ENCODE measurements around the gene NAB2. TPM values are rescaled to one million over a fixed set of nuclear protein-coding genes. Genes with fewer than 3 reads are reported as not detected.
A peak's percentile ranks its signal among the peaks of the same experiment; 100 is the strongest.

Gene NAB2
- total and polyA plus RNA-seq, 12 donors: 9.5 to 20.2 (median 13.1) TPM

- H3K4me1 ChIP-seq: no peaks in the 10 kb centered on the region
- no peak overlapping the region for H3K27ac ChIP-seq
- WGBS, 2 donors: 92% methylated on average over 6 of the region's 6 CpGs
- no peak for TF ChIP-seq CTCF (IDR thresholded peaks at IDR 0.05)
- intact Hi-C loops (cut with DNase I): loop anchor here in 5 of 10 donors (5.0 to 10.0 kb wide), 3 partner anchors 45 to 300 kb away; partner anchors contain the start of gene HSD17B6 (in 1 of the 5)
- ATAC-seq (no peak), DNase-seq (no peak)
- H3K4me3 ChIP-seq: no peak overlapping the region
- H3K27me3 ChIP-seq: no peaks in the 10 kb centered on the region
- peaks cover 0 to 55% (median 0%) of the 10 kb centered on the region in 9 donors for H3K36me3 ChIP-seq
- no peaks in the 10 kb centered on the region for H3K9me3 ChIP-seq
Observed at GRCh38 chr12:57057067-57057751, 31.7 kb upstream of the NAB2 start.

GRCh38 chr12:57058454-57058853 lies 30.5 kb upstream of the NAB2 start:
- DNase-seq (no peak), ATAC-seq (no peak)
- H3K4me1 ChIP-seq: peaks cover 0 to 6% (median 0%) of the 10 kb centered on the region in 9 donors
- H3K9me3 ChIP-seq: no peaks in the 10 kb centered on the region
- H3K27me3 ChIP-seq: no peaks in the 10 kb centered on the region
- H3K27ac ChIP-seq: no peak overlapping the region
- no peak for TF ChIP-seq CTCF (IDR thresholded peaks at IDR 0.05)
- 93 to 94% methylated on average over 1 of the region's 1 CpG for WGBS, 2 donors
- intact Hi-C loops (cut with DNase I): loop anchor here in 5 of 10 donors (5.0 to 10.0 kb wide), 3 partner anchors 46 to 301 kb away; partner anchors contain the start of gene HSD17B6 (in 1 of the 5)
- H3K36me3 ChIP-seq: peaks cover 0 to 68% (median 0%) of the 10 kb centered on the region in 9 donors
- no peak overlapping the region for H3K4me3 ChIP-seq

- no peaks in the 10 kb centered on the region for H3K9me3 ChIP-seq
- peak overlapping the region in 1 of 10 donors; percentile 10 for H3K4me3 ChIP-seq
- intact Hi-C loops (cut with DNase I): loop anchor here in 8 of 10 donors (5.0 to 10.0 kb wide), 5 partner anchors 57 to 309 kb away; partner anchors contain the start of genes ZBTB39 (in 4 of the 8), HSD17B6 (in 1 of the 8) and PRIM1 (in 1 of the 8)
- H3K27ac ChIP-seq: peak overlapping the region in 1 of 10 donors; percentile 83
- peaks cover 0 to 32% (median 0%) of the 10 kb centered on the region in 9 donors for H3K4me1 ChIP-seq
- peaks cover 0 to 61% (median 0%) of the 10 kb centered on the region in 9 donors for H3K36me3 ChIP-seq
- 71 to 81% methylated on average over 5 of the region's 5 CpGs for WGBS, 2 donors
- H3K27me3 ChIP-seq: no peaks in the 10 kb centered on the region
- no peak for TF ChIP-seq CTCF (IDR thresholded peaks at IDR 0.05)
- DNase-seq (no peak), ATAC-seq (no peak)
Observed at GRCh38 chr12:57063991-57064685, 24.8 kb upstream of the NAB2 start.

DNA sequence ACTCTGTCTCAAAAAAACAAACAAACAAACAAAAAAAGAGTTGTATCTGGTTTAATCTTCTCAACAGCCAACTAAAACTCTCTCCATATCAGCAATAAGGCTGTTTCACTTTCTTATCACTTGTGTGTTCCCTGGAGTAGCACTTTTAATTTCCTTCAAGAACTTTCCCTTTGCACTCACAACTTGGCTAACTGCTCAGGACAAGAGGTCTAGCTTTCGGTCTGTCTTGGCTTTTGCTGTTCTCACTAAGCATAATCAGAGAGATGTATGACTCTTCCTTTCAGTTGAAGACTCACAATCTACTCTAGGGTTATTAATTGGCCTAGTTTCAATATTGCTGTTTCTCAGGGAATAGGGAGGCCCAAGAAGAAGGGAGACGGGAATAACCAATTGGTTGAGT lies 22.7 kb upstream of the NAB2 start:
- 81 to 85% methylated on average over 2 of the region's 2 CpGs for WGBS, 2 donors
- ATAC-seq (no peak), DNase-seq (no peak)
- Histone ChIP-seq H3K4me1 (peaks cover 0 to 43% (median 6%) of the 10 kb centered on the region in 9 donors), H3K9me3 (no peaks in the 10 kb centered on the region), H3K27me3 (no peaks in the 10 kb centered on the region), H3K36me3 (peaks cover 0 to 60% (median 2%) of the 10 kb centered on the region in 9 donors), H3K4me3 (no peak overlapping the region), H3K27ac (peak overlapping the region in 1 of 10 donors; percentile 29)
- TF ChIP-seq CTCF (IDR thresholded peaks at IDR 0.05): no peak
- intact Hi-C loops (cut with DNase I): loop anchor here in 7 of 10 donors (5.0 to 10.0 kb wide), 5 partner anchors 116 to 314 kb away; partner anchors contain the start of gene PRIM1 (in 2 of the 7)

Data from heart right ventricle (tissue), 16 donors.